Fibroblast of pulmonary artery (primary cell): ENCODE measurements around the gene EXOC7.
"Not testable (repeated sequence)": the region's sequence is repeated elsewhere in the genome, so short reads cannot be mapped to it uniquely, and the experiment has no call there.

Experiments used
- DNase-seq: peaks from one replicate; pipeline ENCODE4 v3.0.0-alpha.2; 2010; ENCODE audit warnings: low read depth
- H3K4me3 ChIP-seq: replicated peaks from 2 replicates; pipeline ENCODE4 v1.5.1; 2011; ENCODE audit warnings: low read depth, mild to moderate bottlenecking, control low read depth, low read length, moderate library complexity
- CTCF ChIP-seq: IDR thresholded peaks from 2 replicates; pipeline ENCODE4 v1.5.1; 2011; ENCODE audit warnings: mild to moderate bottlenecking, control low read depth, low read length, inconsistent platforms; ENCODE audit errors: missing control alignments

Gene EXOC7

GRCh38 chr17:76071531-76072147, 31.9 kb downstream of the EXOC7 start:
- no peak for DNase-seq
- TF ChIP-seq CTCF = no peak
- peak overlapping the region; percentile 80 for H3K4me3 ChIP-seq

- no peak for DNase-seq
- H3K4me3 ChIP-seq = no peak overlapping the region
- TF ChIP-seq CTCF = no peak
Observed at GRCh38 chr17:76065775-76066174, 37.8 kb downstream of the EXOC7 start.

- DNase-seq = no peak
- H3K4me3 ChIP-seq = no peak overlapping the region
- no peak for TF ChIP-seq CTCF
Observed at GRCh38 chr17:76063875-76064546, 39.6 kb downstream of the EXOC7 start.

- DNase-seq, H3K4me3 ChIP-seq: not testable (repeated sequence)
Observed at GRCh38 chr17:76058264-76058663, 45.3 kb downstream of the EXOC7 start.

GRCh38 chr17:76056882-76057281, 46.7 kb downstream of the EXOC7 start:
- TF ChIP-seq CTCF = no peak

GRCh38 chr17:76054112-76054476, 49.5 kb downstream of the EXOC7 start:
- peak; percentile 19 for DNase-seq
- TF ChIP-seq CTCF = no peak
- no peak overlapping the region for H3K4me3 ChIP-seq

More at GRCh38 chr17:76056882-76057281, 46.7 kb downstream of the EXOC7 start:
- H3K4me3 ChIP-seq = no peak overlapping the region
- no peak for DNase-seq

GRCh38 chr17:76053246-76054111, 50.1 kb downstream of the EXOC7 start:
- H3K4me3 ChIP-seq = no peak overlapping the region
- DNase-seq = peak; percentile 75
- TF ChIP-seq CTCF = no peak
